ENCODE results near the gene INPP5F.

The INPP5F gene

DNA sequence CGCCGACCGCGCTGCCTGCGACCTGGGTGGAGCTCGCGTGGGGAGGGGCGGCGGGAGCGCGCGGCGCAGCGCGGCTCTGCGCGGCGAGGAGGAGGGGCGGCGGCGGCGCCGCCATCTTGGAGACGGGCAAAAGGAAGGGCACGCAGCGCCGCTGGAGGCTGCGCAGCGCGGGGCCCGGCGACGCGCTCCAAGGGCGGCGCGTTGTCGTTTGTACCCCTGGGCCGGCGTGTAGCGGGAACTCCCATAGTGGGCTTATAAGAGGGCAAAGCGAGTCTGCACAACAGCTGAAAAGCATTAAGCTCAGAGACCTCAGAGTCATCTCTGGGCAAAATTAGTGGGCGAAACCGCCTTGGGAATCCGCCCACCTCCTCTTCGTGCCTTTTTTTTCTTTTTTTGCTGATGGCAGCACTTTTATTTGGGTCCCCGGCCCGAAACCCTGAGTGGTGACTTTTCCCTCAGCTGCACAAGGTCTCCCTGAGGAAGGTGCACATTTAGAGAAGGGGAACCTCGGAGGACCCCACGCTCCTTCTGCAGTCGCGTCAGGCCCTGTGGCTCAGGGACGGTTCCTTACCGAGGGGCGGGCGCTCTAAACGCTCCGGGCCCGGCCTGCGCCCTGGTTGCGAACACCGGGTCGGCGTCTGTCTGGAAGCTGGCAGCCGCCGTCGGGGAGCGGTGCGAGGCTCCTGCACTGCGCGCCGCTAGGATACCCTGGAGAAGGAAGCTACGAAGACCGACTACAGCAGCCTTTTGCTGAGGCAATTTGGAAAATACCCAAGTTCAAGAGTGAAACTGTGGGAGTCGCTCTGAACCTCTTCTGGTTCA is 147.2 kb downstream of the INPP5F start:
- TF ChIP-seq, protein P1, sequence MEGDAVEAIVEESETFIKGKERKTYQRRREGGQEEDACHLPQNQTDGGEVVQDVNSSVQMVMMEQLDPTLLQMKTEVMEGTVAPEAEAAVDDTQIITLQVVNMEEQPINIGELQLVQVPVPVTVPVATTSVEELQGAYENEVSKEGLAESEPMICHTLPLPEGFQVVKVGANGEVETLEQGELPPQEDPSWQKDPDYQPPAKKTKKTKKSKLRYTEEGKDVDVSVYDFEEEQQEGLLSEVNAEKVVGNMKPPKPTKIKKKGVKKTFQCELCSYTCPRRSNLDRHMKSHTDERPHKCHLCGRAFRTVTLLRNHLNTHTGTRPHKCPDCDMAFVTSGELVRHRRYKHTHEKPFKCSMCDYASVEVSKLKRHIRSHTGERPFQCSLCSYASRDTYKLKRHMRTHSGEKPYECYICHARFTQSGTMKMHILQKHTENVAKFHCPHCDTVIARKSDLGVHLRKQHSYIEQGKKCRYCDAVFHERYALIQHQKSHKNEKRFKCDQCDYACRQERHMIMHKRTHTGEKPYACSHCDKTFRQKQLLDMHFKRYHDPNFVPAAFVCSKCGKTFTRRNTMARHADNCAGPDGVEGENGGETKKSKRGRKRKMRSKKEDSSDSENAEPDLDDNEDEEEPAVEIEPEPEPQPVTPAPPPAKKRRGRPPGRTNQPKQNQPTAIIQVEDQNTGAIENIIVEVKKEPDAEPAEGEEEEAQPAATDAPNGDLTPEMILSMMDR (conservative IDR thresholded peaks at IDR 0.05; ENCODE audit: low read length) = 0 out of 2 replicates have a peak, but pooled peaks have one; percentile 1
- peak; percentile 80 for DNase-seq (ENCODE audit: low read depth)
- H3K4me3 ChIP-seq (ENCODE audit: low read length) = peak overlapping the region; percentile 74

DNA sequence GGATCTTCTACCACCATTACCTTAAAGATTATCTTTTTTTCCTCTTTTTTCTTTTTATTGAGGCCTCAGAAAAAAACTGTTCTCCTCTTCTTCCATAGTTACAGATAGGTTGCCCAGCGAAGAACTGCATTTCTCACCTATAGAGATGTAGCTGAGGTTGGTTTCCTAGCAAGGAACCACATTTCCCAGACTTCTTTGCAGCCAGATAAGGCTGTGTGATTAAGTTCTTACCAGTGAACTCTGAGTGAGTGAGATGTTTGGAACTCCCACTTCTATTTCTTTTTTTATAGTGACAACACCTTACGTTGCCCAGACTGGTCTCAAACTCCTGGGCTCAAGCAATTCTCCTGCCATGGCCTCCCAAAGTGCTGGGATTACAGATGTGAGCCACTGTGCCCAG is 152.7 kb downstream of the INPP5F start:
- no peak for DNase-seq (ENCODE audit: low read depth)

More for the DNA sequence above, 152.7 kb downstream of the INPP5F start:
- H3K4me3 ChIP-seq (ENCODE audit: low read length) = no peak overlapping the region
- TF ChIP-seq, protein P1 (conservative IDR thresholded peaks at IDR 0.05; ENCODE audit: low read length) = no peak

All from AG10803 (cell line).